Measurements from ENCODE around the gene FKBP8. TPM values are rescaled to one million over a fixed set of nuclear protein-coding genes. Genes with fewer than 3 reads are reported as not detected.

FKBP8 gene
- total RNA-seq, 1 experiment from 2014 or later: 345 TPM

DNA sequence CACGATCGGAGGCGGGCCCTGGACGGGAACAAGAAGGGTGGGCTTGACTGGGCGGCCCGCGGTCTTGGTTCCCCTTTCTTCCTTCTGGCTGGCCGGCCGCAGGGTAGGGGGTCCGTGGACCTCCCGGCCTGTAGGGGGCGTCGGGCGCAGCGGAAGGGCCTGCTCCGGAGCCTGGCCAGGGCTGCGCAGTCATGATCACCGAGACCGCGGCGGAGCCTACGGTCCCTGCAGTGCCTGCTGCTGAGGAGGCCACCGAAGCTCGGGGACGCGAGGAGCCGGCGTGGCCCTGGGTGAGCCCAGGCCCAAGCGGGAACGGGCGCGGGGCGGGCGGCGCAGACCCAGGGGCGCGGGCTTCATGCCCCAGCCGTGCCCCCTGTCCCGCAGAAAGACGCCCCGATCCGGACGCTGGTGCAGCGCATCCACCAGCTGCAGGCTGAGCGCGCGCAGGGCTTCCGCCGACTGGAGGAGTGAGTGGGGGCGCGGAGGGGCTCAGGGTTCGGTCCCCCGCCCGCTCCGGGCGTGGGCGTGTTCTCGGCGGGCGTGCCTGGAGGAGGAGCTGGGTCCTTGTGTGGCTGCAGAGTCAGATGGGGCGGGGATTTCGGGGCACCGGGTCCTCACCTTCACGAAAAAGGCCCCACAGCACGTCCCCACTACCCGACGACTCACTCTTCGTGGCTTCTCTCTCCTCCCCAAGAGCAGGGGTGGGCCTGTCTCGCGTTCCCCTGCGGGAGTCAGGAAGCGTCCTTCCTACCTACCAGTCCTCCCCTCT is 45.4 kb upstream of the FKBP8 start, which contains the start of gene REX1BD (continued):
- TF ChIP-seq, protein P1, sequence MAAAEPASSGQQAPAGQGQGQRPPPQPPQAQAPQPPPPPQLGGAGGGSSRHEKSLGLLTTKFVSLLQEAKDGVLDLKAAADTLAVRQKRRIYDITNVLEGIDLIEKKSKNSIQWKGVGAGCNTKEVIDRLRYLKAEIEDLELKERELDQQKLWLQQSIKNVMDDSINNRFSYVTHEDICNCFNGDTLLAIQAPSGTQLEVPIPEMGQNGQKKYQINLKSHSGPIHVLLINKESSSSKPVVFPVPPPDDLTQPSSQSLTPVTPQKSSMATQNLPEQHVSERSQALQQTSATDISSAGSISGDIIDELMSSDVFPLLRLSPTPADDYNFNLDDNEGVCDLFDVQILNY (CRISPR knock-in tag; IDR thresholded peaks at IDR 0.05): peak; percentile 90; the same call in 1 of the 2 replicates
- no peak for TF ChIP-seq SOX15 (CRISPR knock-in tag; IDR thresholded peaks at IDR 0.05)
- peak; percentile 74; the same call in 1 of the 2 replicates for TF ChIP-seq ETV6 (CRISPR knock-in tag; IDR thresholded peaks at IDR 0.05)
- peak; percentile 95 for TF ChIP-seq NFE2L1 (CRISPR knock-in tag; IDR thresholded peaks at IDR 0.05)
- TF ChIP-seq JUN (CRISPR knock-in tag; IDR thresholded peaks at IDR 0.05): peak; percentile 88
- no peak for TF ChIP-seq PRRX2 (CRISPR knock-in tag; IDR thresholded peaks at IDR 0.05)
- TF ChIP-seq, protein P2, sequence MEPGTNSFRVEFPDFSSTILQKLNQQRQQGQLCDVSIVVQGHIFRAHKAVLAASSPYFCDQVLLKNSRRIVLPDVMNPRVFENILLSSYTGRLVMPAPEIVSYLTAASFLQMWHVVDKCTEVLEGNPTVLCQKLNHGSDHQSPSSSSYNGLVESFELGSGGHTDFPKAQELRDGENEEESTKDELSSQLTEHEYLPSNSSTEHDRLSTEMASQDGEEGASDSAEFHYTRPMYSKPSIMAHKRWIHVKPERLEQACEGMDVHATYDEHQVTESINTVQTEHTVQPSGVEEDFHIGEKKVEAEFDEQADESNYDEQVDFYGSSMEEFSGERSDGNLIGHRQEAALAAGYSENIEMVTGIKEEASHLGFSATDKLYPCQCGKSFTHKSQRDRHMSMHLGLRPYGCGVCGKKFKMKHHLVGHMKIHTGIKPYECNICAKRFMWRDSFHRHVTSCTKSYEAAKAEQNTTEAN (CRISPR knock-in tag; IDR thresholded peaks at IDR 0.05): peak; percentile 90
- peak; percentile 90 for TF ChIP-seq ZNF138 (CRISPR knock-in tag; conservative IDR thresholded peaks at IDR 0.05)
- TF ChIP-seq FOXK1 (CRISPR knock-in tag; IDR thresholded peaks at IDR 0.05): peak; percentile 82
- TF ChIP-seq, protein P3, sequence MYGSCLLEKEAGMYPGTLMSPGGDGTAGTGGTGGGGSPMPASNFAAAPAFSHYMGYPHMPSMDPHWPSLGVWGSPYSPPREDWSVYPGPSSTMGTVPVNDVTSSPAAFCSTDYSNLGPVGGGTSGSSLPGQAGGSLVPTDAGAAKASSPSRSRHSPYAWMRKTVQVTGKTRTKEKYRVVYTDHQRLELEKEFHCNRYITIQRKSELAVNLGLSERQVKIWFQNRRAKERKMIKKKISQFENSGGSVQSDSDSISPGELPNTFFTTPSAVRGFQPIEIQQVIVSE (CRISPR knock-in tag; IDR thresholded peaks at IDR 0.05; ENCODE audit: borderline replicate concordance): no peak
- TF ChIP-seq, protein P4, sequence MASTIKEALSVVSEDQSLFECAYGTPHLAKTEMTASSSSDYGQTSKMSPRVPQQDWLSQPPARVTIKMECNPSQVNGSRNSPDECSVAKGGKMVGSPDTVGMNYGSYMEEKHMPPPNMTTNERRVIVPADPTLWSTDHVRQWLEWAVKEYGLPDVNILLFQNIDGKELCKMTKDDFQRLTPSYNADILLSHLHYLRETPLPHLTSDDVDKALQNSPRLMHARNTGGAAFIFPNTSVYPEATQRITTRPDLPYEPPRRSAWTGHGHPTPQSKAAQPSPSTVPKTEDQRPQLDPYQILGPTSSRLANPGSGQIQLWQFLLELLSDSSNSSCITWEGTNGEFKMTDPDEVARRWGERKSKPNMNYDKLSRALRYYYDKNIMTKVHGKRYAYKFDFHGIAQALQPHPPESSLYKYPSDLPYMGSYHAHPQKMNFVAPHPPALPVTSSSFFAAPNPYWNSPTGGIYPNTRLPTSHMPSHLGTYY (CRISPR knock-in tag; IDR thresholded peaks at IDR 0.05): no peak
- TF ChIP-seq CREM (CRISPR knock-in tag; IDR thresholded peaks at IDR 0.05): peak; percentile 59; the same call in 1 of the 2 replicates
- TF ChIP-seq HMGA2 (CRISPR knock-in tag; IDR thresholded peaks at IDR 0.05): no peak
- TF ChIP-seq, protein P5, sequence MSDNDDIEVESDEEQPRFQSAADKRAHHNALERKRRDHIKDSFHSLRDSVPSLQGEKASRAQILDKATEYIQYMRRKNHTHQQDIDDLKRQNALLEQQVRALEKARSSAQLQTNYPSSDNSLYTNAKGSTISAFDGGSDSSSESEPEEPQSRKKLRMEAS (CRISPR knock-in tag; IDR thresholded peaks at IDR 0.05): peak; percentile 60; the same call in 1 of the 2 replicates
- no peak for TF ChIP-seq FOXJ3 (CRISPR knock-in tag; IDR thresholded peaks at IDR 0.05; ENCODE audit: borderline replicate concordance)
- TF ChIP-seq SP1 (CRISPR knock-in tag; conservative IDR thresholded peaks at IDR 0.05): peak; percentile 85
- no peak for TF ChIP-seq ZNF416 (CRISPR knock-in tag; IDR thresholded peaks at IDR 0.05)
- TF ChIP-seq, protein P6, sequence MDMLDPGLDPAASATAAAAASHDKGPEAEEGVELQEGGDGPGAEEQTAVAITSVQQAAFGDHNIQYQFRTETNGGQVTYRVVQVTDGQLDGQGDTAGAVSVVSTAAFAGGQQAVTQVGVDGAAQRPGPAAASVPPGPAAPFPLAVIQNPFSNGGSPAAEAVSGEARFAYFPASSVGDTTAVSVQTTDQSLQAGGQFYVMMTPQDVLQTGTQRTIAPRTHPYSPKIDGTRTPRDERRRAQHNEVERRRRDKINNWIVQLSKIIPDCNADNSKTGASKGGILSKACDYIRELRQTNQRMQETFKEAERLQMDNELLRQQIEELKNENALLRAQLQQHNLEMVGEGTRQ (CRISPR knock-in tag; IDR thresholded peaks at IDR 0.05): 0 out of 2 replicates have a peak, but pooled peaks have one; percentile 33
- TF ChIP-seq, protein P7, sequence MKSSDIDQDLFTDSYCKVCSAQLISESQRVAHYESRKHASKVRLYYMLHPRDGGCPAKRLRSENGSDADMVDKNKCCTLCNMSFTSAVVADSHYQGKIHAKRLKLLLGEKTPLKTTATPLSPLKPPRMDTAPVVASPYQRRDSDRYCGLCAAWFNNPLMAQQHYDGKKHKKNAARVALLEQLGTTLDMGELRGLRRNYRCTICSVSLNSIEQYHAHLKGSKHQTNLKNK (CRISPR knock-in tag; IDR thresholded peaks at IDR 0.05): no peak
- TF ChIP-seq, protein P8, sequence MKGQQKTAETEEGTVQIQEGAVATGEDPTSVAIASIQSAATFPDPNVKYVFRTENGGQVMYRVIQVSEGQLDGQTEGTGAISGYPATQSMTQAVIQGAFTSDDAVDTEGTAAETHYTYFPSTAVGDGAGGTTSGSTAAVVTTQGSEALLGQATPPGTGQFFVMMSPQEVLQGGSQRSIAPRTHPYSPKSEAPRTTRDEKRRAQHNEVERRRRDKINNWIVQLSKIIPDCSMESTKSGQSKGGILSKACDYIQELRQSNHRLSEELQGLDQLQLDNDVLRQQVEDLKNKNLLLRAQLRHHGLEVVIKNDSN (CRISPR knock-in tag; IDR thresholded peaks at IDR 0.05): 0 out of 2 replicates have a peak, but pooled peaks have one; percentile 49
- peak; percentile 69; the same call in 1 of the 2 replicates for TF ChIP-seq ZNF121 (CRISPR knock-in tag; IDR thresholded peaks at IDR 0.05)
- TF ChIP-seq, protein P9, sequence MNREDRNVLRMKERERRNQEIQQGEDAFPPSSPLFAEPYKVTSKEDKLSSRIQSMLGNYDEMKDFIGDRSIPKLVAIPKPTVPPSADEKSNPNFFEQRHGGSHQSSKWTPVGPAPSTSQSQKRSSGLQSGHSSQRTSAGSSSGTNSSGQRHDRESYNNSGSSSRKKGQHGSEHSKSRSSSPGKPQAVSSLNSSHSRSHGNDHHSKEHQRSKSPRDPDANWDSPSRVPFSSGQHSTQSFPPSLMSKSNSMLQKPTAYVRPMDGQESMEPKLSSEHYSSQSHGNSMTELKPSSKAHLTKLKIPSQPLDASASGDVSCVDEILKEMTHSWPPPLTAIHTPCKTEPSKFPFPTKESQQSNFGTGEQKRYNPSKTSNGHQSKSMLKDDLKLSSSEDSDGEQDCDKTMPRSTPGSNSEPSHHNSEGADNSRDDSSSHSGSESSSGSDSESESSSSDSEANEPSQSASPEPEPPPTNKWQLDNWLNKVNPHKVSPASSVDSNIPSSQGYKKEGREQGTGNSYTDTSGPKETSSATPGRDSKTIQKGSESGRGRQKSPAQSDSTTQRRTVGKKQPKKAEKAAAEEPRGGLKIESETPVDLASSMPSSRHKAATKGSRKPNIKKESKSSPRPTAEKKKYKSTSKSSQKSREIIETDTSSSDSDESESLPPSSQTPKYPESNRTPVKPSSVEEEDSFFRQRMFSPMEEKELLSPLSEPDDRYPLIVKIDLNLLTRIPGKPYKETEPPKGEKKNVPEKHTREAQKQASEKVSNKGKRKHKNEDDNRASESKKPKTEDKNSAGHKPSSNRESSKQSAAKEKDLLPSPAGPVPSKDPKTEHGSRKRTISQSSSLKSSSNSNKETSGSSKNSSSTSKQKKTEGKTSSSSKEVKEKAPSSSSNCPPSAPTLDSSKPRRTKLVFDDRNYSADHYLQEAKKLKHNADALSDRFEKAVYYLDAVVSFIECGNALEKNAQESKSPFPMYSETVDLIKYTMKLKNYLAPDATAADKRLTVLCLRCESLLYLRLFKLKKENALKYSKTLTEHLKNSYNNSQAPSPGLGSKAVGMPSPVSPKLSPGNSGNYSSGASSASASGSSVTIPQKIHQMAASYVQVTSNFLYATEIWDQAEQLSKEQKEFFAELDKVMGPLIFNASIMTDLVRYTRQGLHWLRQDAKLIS (CRISPR knock-in tag; IDR thresholded peaks at IDR 0.05; ENCODE audit: borderline replicate concordance): 0 out of 2 replicates have a peak, but pooled peaks have one; percentile 32
- TF ChIP-seq, protein P10, sequence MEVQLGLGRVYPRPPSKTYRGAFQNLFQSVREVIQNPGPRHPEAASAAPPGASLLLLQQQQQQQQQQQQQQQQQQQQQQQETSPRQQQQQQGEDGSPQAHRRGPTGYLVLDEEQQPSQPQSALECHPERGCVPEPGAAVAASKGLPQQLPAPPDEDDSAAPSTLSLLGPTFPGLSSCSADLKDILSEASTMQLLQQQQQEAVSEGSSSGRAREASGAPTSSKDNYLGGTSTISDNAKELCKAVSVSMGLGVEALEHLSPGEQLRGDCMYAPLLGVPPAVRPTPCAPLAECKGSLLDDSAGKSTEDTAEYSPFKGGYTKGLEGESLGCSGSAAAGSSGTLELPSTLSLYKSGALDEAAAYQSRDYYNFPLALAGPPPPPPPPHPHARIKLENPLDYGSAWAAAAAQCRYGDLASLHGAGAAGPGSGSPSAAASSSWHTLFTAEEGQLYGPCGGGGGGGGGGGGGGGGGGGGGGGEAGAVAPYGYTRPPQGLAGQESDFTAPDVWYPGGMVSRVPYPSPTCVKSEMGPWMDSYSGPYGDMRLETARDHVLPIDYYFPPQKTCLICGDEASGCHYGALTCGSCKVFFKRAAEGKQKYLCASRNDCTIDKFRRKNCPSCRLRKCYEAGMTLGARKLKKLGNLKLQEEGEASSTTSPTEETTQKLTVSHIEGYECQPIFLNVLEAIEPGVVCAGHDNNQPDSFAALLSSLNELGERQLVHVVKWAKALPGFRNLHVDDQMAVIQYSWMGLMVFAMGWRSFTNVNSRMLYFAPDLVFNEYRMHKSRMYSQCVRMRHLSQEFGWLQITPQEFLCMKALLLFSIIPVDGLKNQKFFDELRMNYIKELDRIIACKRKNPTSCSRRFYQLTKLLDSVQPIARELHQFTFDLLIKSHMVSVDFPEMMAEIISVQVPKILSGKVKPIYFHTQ (CRISPR knock-in tag; IDR thresholded peaks at IDR 0.05): no peak

All from WTC11 (cell line).